Stomach smooth muscle (tissue), 2 donors: Measurements from ENCODE around the gene R3HDM1.

Experiments
- H3K27ac ChIP-seq: one replicate; pipeline ENCODE4 v1.7.0; 2013; ENCODE audit warnings: mild to moderate bottlenecking, low read length, inconsistent platforms
- H3K27me3 ChIP-seq, 2 donors: one replicate each; pipeline ENCODE4 v1.7.0; 2013; ENCODE audit warnings: low read length in 2 of 2; ENCODE audit not compliant: insufficient read depth in 2 of 2, control insufficient read depth in 1 of 2
- H3K36me3 ChIP-seq, 2 donors: one replicate each; pipeline ENCODE4 v1.7.0; 2013; ENCODE audit warnings: low read length in 2 of 2; ENCODE audit not compliant: control insufficient read depth in 2 of 2, insufficient read depth in 2 of 2
- H3K4me1 ChIP-seq: one replicate; pipeline ENCODE4 v1.7.0; 2013; ENCODE audit warnings: low read length; ENCODE audit not compliant: control insufficient read depth, insufficient read depth
- H3K4me3 ChIP-seq, 2 donors: one replicate each; pipeline ENCODE4 v1.7.0; 2013; ENCODE audit warnings: low read length in 2 of 2
- H3K9ac ChIP-seq, 2 donors: one replicate each; pipeline ENCODE4 v1.7.0; 2013; ENCODE audit warnings: low read length in 2 of 2, mild to moderate bottlenecking in 1 of 2
- H3K9me3 ChIP-seq, 2 donors: one replicate each; pipeline ENCODE4 v1.7.0; 2013; ENCODE audit warnings: low read length in 2 of 2; ENCODE audit not compliant: control insufficient read depth in 2 of 2
- donor health status: healthy.
- donor health status: Pancreatic carcinoma.

Gene R3HDM1

DNA sequence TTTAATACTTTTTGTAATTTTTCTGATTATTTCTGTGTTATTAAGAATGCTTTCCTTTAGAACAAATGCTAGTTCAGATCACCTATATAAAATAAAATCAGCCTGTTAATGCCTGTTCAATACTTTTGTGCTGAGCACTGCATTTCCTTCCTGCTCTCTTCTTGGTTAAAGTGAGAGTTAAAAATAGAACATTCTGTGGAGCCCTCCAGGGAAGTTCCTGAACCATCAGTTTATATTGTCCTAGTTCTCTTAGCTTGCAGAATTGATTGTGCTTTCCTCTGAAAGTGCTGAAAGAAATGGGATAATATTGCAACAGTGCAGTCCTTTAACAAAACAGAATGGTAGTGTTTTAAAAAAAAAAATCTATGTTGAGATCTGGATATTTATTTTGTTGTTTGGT is 135.8 kb downstream of the R3HDM1 start:
- no peak overlapping the region for H3K4me3 ChIP-seq
- H3K36me3 ChIP-seq: no peaks in the 10 kb centered on the region
- H3K9ac ChIP-seq: no peak overlapping the region

DNA sequence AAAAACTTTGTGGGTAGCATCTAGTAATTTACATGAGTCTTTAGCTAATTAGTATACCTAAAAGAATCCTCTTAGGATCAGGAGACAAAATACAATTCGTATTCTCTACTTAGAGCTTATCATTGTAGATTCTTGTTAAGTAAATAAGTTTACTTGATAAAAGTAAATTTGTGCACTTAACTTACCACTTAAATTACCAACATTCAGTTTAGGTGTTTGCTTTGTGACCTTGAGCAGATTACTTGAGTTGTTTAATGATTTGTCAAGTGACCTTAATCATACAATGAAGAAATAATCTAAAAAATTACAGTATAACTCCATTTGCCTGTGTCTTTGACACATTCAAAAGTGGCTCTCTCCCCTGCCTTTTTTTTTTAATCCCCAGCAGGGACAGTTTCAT is 143.2 kb downstream of the R3HDM1 start:
- no peaks in the 10 kb centered on the region for H3K4me1 ChIP-seq
- H3K36me3 ChIP-seq: peaks cover 6 to 8% of the 10 kb centered on the region in 2 donors
- H3K4me3 ChIP-seq: no peak overlapping the region
- H3K9ac ChIP-seq: no peak overlapping the region
- no peak overlapping the region for H3K27ac ChIP-seq
- H3K9me3 ChIP-seq: no peaks in the 10 kb centered on the region
- H3K27me3 ChIP-seq: no peaks in the 10 kb centered on the region

More for the DNA sequence above, 135.8 kb downstream of the R3HDM1 start:
- no peaks in the 10 kb centered on the region for H3K9me3 ChIP-seq
- H3K27ac ChIP-seq: no peak overlapping the region
- no peaks in the 10 kb centered on the region for H3K4me1 ChIP-seq
- H3K27me3 ChIP-seq: no peaks in the 10 kb centered on the region

DNA sequence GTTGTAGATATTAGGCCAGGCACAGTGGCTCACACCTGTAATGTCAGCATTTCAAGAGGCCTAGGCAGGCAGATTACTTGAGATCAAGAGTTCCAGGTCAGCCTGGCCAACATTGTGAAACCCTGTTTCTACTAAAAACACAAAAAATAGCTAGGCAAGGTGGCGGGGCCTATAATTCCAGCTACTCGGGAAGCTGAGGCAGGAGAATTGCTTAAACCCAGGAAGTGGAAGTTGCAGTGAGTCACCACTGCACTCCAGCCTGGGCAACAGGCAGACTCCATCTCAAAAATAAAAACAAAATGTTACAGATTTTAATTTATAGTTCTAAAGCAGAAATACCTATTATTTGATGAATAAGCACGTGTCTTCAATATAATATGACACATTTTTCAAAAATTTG is 144.7 kb downstream of the R3HDM1 start:
- Histone ChIP-seq H3K27ac (no peak overlapping the region), H3K4me3 (no peak overlapping the region), H3K4me1 (no peaks in the 10 kb centered on the region), H3K9me3 (no peaks in the 10 kb centered on the region), H3K27me3 (no peaks in the 10 kb centered on the region), H3K9ac (no peak overlapping the region), H3K36me3 (peaks cover 10 to 14% of the 10 kb centered on the region in 2 donors)

DNA sequence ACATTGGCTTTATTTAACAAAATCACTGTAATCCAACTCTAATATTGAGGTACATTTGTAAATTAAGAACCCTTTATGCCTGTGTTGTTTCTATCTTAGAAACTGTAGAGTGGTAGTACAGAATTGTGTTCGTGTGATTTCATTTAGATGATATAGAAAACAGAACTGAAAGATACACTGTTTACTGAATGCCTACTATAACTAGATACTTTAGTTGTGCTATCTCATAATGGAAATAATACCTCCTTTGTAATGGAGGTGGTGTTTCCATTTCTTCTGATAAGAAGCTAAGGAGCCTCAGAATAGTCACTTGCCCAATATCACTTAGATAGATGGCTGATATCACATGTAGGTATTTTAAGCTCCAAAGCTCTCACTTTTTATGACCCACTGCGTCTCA is 147.8 kb downstream of the R3HDM1 start:
- H3K27ac ChIP-seq: no peak overlapping the region
- no peaks in the 10 kb centered on the region for H3K27me3 ChIP-seq
- H3K4me1 ChIP-seq: no peaks in the 10 kb centered on the region
- no peaks in the 10 kb centered on the region for H3K9me3 ChIP-seq
- H3K9ac ChIP-seq: no peak overlapping the region
- peaks cover 11 to 16% of the 10 kb centered on the region in 2 donors for H3K36me3 ChIP-seq
- H3K4me3 ChIP-seq: no peak overlapping the region

GRCh38 chr2:135685361-135685760 is 154.1 kb downstream of the R3HDM1 start:
- Histone ChIP-seq H3K4me1 (no peaks in the 10 kb centered on the region), H3K4me3 (no peak overlapping the region), H3K27me3 (no peaks in the 10 kb centered on the region)

DNA sequence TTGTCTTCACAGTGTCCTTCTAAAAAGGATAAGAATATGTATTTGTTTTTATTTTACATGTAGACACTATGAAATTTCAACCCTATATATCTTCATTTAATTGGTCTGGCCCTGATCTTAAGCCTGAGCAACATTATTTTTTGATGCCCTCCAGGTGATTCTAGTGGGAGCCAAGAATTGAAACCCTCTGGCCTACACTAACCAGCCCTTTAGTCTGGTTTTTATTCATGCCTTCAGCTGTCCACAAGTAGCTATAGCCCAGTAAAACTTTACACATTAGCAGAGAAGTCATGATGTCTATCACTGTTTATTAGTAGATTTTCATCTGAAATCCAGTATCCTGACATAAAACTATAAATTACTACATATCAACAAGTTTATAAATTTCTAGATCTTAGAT is 157.7 kb downstream of the R3HDM1 start:
- H3K27me3 ChIP-seq: no peaks in the 10 kb centered on the region
- no peak overlapping the region for H3K9ac ChIP-seq
- H3K27ac ChIP-seq: no peak overlapping the region
- no peak overlapping the region for H3K4me3 ChIP-seq
- no peaks in the 10 kb centered on the region for H3K9me3 ChIP-seq
- H3K36me3 ChIP-seq: peaks cover 2 to 3% of the 10 kb centered on the region in 2 donors
- no peaks in the 10 kb centered on the region for H3K4me1 ChIP-seq

More at GRCh38 chr2:135685361-135685760, 154.1 kb downstream of the R3HDM1 start:
- H3K36me3 ChIP-seq: peaks cover 5 to 8% of the 10 kb centered on the region in 2 donors
- no peak overlapping the region for H3K9ac ChIP-seq
- no peak overlapping the region for H3K27ac ChIP-seq
- H3K9me3 ChIP-seq: no peaks in the 10 kb centered on the region

DNA sequence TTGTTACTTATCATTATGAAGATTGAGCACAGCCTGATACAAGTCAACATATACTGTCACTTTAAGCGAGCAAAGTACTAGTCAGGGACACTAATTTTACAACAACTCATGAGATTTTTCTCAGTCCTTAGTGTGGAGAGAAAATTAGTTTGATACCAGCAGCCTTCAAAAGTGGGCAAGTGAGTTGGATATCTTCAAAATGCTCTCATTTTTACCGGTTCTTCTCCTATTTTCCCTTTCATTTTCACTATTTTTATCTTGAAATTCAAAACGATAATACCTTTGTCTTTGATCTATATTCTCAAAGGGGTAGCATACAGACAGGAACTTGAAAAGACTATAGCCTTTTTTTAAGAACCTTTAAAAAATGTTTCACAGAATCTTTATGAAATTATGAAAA is 158.4 kb downstream of the R3HDM1 start:
- H3K36me3 ChIP-seq: peaks cover 0 to 2% of the 10 kb centered on the region in 2 donors
- no peak overlapping the region for H3K27ac ChIP-seq
- no peak overlapping the region for H3K4me3 ChIP-seq

DNA sequence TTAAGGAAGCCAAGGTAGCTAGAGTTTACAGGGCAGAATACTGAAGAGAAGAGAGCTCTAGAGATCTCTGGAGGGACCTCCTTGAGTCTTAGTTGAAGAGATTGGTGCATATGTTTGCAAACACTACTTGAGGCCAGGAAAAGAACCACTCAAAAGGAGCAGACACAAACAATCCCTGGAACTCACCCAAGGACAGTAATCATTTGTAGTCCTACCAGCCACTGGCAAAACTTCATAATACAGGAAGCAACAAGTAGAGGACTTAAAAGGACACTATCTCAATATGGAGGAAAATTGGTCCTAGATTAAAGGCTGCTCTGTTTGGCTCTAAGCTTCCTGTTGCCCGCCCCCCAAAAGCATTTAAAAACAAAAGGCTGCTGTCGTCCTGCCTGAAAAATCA is 163.4 kb downstream of the R3HDM1 start:
- Histone ChIP-seq H3K27ac (no peak overlapping the region), H3K4me1 (no peaks in the 10 kb centered on the region), H3K4me3 (no peak overlapping the region), H3K27me3 (no peaks in the 10 kb centered on the region), H3K9ac (no peak overlapping the region), H3K9me3 (no peaks in the 10 kb centered on the region), H3K36me3 (peaks cover 0 to 4% of the 10 kb centered on the region in 2 donors)

More for the DNA sequence above, 158.4 kb downstream of the R3HDM1 start:
- Histone ChIP-seq H3K9ac (no peak overlapping the region), H3K9me3 (no peaks in the 10 kb centered on the region), H3K27me3 (no peaks in the 10 kb centered on the region), H3K4me1 (no peaks in the 10 kb centered on the region)

DNA sequence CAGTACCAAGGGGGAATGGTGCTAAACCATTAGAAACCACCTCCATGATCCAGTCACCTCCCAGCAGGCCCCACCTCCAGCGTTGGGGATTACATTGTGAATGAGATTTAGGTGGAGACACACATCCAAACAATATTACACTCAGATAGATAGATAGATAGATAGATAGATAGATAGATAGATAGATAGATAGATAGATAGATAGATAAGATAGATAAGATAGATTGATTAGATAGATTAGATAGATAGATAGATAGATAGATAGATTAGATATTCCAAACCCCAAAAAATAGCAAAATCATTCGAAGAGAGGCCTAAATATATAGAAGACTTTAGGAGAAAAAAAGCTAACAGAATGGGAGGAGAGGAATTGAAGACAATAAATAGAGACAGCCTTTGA is 167.6 kb downstream of the R3HDM1 start:
- no peaks in the 10 kb centered on the region for H3K27me3 ChIP-seq
- no peak overlapping the region for H3K9ac ChIP-seq
- H3K4me3 ChIP-seq: no peak overlapping the region
- no peaks in the 10 kb centered on the region for H3K4me1 ChIP-seq
- no peak overlapping the region for H3K27ac ChIP-seq
- H3K36me3 ChIP-seq: peaks cover 0 to 4% of the 10 kb centered on the region in 2 donors
- H3K9me3 ChIP-seq: no peaks in the 10 kb centered on the region

- Histone ChIP-seq H3K9ac (no peak overlapping the region), H3K4me1 (no peaks in the 10 kb centered on the region), H3K4me3 (no peak overlapping the region), H3K36me3 (no peaks in the 10 kb centered on the region), H3K27ac (no peak overlapping the region), H3K9me3 (no peaks in the 10 kb centered on the region), H3K27me3 (no peaks in the 10 kb centered on the region)
These were observed 170.2 kb downstream of the R3HDM1 start for GRCh38 chr2:135701442-135701841.

DNA sequence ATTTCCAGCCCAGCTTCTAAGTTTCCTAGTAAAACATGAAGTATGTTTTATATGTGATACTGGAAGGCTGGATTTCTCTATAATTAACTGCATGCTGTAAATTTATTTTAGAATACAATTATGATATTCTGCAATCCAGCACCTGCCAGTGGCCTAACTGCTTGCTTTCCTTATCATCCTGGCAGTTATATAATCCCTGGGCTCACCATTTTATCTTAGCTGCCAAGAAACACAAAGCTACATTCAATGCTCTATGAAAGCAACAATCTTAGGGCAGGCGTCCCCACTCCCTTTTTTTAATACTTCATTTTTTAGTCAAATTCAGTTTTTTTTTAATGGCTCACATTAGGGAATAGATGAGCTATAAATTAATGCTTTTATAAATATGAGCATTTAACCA is 172.0 kb downstream of the R3HDM1 start:
- H3K27ac ChIP-seq: no peak overlapping the region
- no peak overlapping the region for H3K9ac ChIP-seq
- no peaks in the 10 kb centered on the region for H3K9me3 ChIP-seq
- H3K27me3 ChIP-seq: no peaks in the 10 kb centered on the region
- H3K4me1 ChIP-seq: no peaks in the 10 kb centered on the region
- no peak overlapping the region for H3K4me3 ChIP-seq
- H3K36me3 ChIP-seq: no peaks in the 10 kb centered on the region
